GM18907 (cell line): ENCODE data around the gene GABRP.
"Not testable (repeated sequence)": the region's sequence is repeated elsewhere in the genome, so short reads cannot be mapped to it uniquely, and the experiment has no call there.

Experiments
- ATAC-seq: cut with Tn5 transposase; IDR thresholded peaks from one replicate; pipeline ENCODE4 v1.9.1; 2021; ENCODE audit warnings: mild to moderate bottlenecking, moderate library complexity; ENCODE audit not compliant: unreplicated experiment

The GABRP gene

DNA sequence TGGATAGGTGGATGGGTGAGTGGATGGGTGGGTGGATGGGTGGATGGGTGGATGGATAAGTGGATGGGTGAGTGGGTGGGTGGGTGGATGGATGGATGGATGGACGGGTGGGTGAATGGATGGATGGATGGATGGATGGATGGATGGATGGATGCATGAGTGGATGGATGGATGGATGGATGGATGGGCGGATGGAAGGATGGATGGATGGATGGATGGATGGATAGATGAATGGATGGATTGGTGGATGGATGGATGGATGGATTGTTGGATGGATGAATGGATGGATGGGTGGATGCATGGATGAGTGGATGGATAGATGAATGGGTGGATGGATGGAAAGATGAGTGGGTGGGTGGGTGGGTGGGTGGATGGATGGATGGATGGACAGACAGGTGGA is 29.0 kb upstream of the GABRP start:
- ATAC-seq = not testable (repeated sequence)

DNA sequence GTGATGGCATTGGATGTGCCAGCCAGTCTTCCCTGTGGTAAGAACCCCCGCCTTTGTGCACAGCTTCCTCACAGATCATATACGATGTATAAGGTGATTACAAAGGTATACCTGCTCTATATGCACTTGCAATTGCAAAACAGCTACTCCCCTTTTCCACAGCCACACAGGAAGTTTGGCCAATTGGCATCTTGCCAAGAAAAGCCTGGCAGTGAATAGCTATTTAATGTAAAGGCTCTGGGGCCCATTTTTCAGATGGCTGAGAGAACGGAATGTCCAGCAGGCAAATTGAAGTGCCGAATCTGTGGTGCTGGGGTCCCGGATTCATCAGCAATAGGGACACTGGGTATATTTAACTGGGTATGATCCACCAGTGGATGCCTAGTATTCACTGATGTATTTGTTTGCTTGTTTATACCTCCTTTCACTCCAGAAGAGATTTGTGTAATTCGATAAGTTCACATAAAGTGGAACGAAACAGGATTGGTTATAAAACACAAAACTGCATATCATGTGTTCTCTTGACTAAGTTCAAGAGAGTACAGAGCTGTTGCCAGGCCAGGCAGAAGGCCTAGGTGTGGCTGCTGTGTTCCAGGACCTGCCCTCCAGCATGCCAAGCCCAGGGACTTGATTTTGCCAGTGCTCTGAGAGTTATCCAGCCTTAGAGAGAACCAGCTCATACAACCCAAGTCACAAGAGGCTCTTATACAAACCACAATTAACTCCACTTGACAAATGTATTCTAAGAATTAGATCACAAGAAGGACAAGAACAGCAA is 27.7 kb upstream of the GABRP start:
- no peak for ATAC-seq

GRCh38 chr5:170756691-170757090 is 26.8 kb upstream of the GABRP start:
- ATAC-seq = no peak

- ATAC-seq = peak; percentile 94
Measured at GRCh38 chr5:170757182-170757601, 26.3 kb upstream of the GABRP start.

- no peak for ATAC-seq
Measured at GRCh38 chr5:170757669-170758068, 25.9 kb upstream of the GABRP start.

- ATAC-seq = no peak
Measured at GRCh38 chr5:170758481-170758880, 25.0 kb upstream of the GABRP start.

GRCh38 chr5:170760113-170760512 is 23.4 kb upstream of the GABRP start:
- no peak for ATAC-seq

DNA sequence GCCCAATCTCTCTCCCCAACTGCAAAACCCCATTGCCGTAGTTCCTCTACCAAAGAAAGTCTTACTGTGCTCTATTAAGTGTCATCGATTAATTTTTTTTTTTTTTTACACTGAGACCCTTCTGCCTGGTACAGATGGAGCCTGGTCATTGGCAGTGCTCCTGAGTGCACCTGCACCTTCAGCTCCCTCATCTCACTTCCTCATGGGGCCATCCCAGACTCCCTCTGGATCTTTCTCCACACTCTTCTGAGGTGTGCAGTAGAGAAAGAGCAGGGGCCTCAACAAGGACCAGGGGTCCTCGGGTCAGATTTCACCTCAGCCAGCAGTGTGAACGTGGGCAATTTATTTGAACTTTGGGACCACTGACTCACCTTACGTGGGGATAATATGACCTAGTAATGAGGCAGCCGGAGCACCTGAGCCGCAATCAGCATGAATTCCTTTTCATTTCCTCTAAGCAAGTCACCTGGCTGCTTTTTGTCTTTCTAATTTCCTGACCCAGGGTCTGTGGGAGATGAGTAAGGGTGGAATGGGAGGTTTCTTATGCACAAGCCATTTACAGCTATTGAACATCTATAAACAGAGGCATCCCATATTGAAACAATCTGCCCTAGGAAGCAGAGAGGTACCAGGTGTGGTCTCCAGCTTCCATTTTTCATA is 22.3 kb upstream of the GABRP start:
- no peak for ATAC-seq

GRCh38 chr5:170761708-170762066 is 21.8 kb upstream of the GABRP start:
- ATAC-seq = no peak

DNA sequence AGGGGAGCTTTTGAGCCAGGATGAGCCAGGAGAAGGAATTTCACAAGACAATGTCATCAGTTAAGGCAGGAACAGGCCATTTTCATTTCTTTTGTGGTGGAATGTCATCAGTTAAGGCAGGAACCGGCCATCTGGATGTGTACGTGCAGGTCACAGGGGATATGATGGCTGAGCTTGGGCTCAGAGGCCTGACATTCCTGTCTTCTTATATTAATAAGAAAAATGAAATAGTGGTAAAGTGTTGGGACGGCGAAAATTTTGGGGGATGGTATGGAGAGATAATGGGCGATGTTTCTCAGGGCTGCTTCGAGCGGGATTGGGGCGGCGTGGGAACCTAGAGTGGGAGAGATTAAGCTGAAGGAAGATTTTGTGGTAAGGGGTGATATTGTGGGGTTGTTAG is 21.2 kb upstream of the GABRP start:
- ATAC-seq = not testable (repeated sequence)

- not testable (repeated sequence) for ATAC-seq
Measured at GRCh38 chr5:170765868-170766267, 17.7 kb upstream of the GABRP start.

- no peak for ATAC-seq
Measured at GRCh38 chr5:170769246-170769645, 14.3 kb upstream of the GABRP start.

DNA sequence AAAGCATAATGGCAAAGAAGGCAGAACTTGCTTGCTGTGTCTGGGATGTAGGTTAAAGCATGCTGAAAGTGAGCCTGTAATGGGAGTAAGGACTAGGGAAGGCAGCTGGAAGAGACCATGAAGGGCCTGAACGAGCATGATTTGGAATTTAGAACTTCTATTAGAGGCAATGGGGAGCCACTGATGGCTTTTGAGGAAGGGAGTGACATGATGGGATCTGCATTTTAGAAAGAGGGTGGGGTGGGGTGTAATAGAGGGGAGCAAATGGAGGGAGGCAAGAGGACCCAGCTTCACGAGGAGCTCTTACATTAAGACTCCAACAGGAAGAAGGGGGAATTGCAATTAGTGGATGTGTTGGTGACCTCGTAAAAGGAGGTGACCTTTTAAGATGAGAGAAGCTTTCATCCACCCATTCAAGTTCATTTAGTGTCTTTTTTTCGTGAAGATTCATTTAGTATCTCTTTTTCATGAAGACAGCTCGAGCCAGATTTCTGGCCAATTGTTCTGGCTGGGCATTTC is 13.6 kb upstream of the GABRP start:
- no peak for ATAC-seq

DNA sequence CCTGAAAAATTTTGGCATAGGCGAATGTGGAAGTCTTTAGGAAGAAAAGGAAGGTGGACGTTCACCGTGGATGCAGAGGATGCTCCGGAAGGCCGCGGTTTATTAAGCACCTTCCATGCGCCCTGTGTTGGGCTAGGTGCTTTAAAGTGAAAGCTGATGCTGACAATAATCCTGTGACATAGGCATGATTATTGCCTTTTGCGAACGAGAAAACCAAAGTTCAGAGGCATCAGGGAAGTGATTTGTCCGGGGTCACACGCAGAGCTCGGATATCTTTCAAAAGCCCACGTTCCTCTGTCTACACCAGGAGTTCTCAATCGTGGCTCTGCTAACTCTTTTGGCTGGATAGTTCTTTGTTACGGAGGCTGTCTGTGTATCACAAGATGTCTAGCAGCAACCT is 12.0 kb upstream of the GABRP start:
- ATAC-seq = no peak

GRCh38 chr5:170773024-170773985 is 10.2 kb upstream of the GABRP start:
- no peak for ATAC-seq

DNA sequence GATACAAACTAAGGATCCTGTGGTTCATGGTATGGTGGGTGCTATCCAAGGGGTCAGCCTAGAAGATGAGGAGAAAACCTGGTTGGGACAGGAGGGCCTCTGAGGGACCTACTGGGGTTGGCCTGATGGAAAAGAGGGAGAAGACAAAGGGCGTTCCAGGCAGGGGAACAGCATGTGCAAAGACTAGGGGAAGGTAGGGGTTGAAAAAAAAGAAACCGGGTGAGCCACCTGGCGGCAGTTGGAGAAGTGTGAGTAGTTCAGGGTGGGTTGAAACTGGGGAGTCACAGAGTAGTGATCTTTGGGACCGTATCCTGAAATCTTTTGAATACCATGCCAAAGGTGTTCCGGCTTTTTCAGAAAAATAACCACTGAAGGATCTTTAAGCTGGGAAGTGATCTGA is 8.7 kb upstream of the GABRP start:
- ATAC-seq = no peak

DNA sequence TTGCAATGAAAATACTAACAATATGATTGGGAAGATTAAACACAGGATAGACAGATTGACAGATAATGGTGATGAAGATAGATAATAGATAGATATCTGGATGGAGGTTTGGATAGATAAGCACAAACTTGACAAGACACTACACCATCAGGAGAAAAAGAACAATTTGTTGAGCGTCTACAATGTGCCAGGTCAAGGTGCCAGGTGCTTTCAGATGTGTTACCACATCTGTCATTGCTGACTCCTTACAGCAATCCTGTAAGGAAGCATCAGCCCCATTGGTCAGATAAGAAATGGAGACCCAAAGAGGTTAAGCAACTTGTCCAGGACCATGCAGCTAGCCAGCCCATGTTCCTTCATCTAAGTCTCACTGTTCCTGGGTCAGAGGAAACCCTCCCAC is 1.6 kb upstream of the GABRP start:
- ATAC-seq = no peak

DNA sequence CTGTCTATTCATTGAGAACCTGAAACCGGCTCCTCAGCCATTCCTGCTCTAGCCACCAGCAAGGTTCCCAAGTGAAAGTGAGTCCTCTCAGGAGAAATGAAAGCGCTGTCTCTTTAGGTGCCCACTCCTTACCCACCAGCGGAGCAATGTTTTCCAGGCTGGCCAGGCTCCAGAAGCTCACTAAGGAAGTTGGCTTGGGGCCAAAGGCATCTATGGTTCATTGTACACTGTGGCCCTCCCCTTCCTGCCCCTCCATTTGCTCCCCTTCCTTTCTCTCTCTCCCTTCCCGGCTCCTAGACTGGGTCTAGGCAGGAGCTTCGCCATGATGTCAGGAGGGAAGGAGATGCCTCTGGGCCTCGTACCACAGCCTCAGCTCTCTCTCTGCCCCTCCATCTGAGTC is 1.1 kb upstream of the GABRP start:
- ATAC-seq = no peak

- ATAC-seq = no peak
Measured at GRCh38 chr5:170785416-170785815, 1.9 kb downstream of the GABRP start.

GRCh38 chr5:170787216-170787615 is 3.7 kb downstream of the GABRP start:
- ATAC-seq = no peak

DNA sequence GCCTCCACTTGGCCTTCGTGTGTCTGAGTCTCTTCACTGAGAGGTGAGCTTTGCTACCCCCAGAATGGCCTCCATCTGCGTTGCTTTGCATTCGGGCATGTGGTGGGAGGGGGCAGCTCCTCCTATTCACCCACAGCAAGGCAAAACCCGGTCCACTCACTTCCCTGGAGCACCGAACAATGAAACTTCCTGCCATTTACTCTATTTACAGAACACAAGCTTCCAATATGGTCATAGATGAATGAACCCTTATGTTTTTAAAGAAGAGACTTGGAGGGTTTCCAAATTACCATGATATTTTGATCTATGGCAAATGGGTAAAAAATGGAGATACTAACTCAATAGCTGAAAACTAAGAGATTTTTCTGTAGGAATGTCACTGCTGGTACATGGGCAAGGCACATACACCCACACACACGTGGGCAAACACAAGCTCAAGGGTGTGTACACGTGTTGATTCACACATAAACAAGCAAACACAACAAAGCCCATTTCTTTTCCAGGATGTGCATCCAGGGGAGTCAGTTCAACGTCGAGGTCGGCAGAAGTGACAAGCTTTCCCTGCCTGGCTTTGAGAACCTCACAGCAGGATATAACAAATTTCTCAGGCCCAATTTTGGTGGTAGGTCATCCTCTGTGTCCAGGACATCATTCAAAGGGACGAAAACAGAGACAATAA is 5.2 kb downstream of the GABRP start:
- no peak for ATAC-seq
